Pancreas (tissue), 10 donors: ENCODE results near the gene ZNF677. TPM values are rescaled to one million over a fixed set of nuclear protein-coding genes. Genes with fewer than 3 reads are reported as not detected.
"Not testable (repeated sequence)": the region's sequence is repeated elsewhere in the genome, so short reads cannot be mapped to it uniquely, and the experiment has no call there.

Source experiments
- ATAC-seq, 4 donors: fragments of 200-7000 bp; cut with Tn5 transposase; one replicate each; pipeline versions ENCODE4 v1.8.0 to v1.9.1; 2020; ENCODE audit warnings: mild to moderate bottlenecking in 4 of 4, moderate library complexity in 4 of 4
- DNase-seq, 6 donors: peaks; one replicate each; pipeline ENCODE4 v3.0.0-alpha.2; 2020
- FAIRE-seq: peaks from 2 replicates; lab custom pipeline; 2012; peaks lifted over from hg19 to GRCh38; lab: Jason Lieb, UNC
- H3K27ac ChIP-seq, 4 donors: fragments of 200-600 bp; sonication (generic); 1 replicate in 3 of 4; 2 replicates in 1 of 4; pipeline versions ENCODE4 v1.5.0 to v1.8.0; 2020
- H3K27me3 ChIP-seq, 4 donors: fragments of 200-600 bp; one replicate each; pipeline ENCODE4 v1.8.0; 2021
- H3K36me3 ChIP-seq, 3 donors: fragments of 200-600 bp; sonication (generic) in 1 of 3; one replicate each; pipeline versions ENCODE4 v1.5.0 to v1.8.0; 2020 to 2021
- H3K4me1 ChIP-seq, 3 donors: fragments of 200-600 bp; one replicate each; pipeline ENCODE4 v1.8.0; 2021
- H3K4me3 ChIP-seq, 4 donors: fragments of 200-600 bp; sonication (generic) in 2 of 4; one replicate each; pipeline versions ENCODE4 v1.5.0 to v1.8.0; 2020 to 2021
- H3K9me3 ChIP-seq, 4 donors: fragments of 200-600 bp; one replicate each; pipeline ENCODE4 v1.8.0; 2021
- CTCF ChIP-seq, 4 donors: fragments of 200-600 bp; sonication (generic) in 3 of 4; IDR thresholded peaks; one replicate each; pipeline versions ENCODE4 v1.5.0 to v1.8.0; 2021; ENCODE audit warnings: antibody characterized with exemption in 4 of 4
- WGBS, 2 donors: extraction: QIAGEN DNeasy Blood & Tissue Kit; methylation state at CpG; one replicate each; pipeline ENCODE4 v1.1.7; 2013; 5-methylcytosine and 5-hydroxymethylcytosine counted together
- intact Hi-C, 3 donors: fragments of 100-400 bp; cut with DNase I; formaldehyde crosslinking; loops; one replicate each; pipeline versions ENCODE4 v1.11.1 to v1.14.2; 2022
- polyA plus RNA-seq, 2 donors: library from polyadenylated mRNA; stranded (reverse); fragments of 200-250 nt; gene quantifications; one replicate each; pipeline ENCODE4 v1.2.3, GENCODE V29; 2013
- total RNA-seq, 6 donors: library from RNA; stranded (reverse); fragmentation: NEBNext Ultra II Directional in 4 of 6; extraction: Animal tissue kit (Norgen Biotek cat#: 25700) in 4 of 6; gene quantifications; one replicate each; pipeline versions ENCODE4 v1.2.1 to v1.2.4, GENCODE V29; 2021 to 2023
- donor health status: healthy with polysubstance abuse.
- donor health status: DM: no; HTN: no; CAD: no; lungs with moderate emphysema.
- donor health status: DM: no; HTN: no; CAD: no.
- donor health status: control.
- donor health status: control.
- donor health status: Bipolar disorder and iron deficiency.
- donor health status: DM: yes; HTN: yes; CAD: no.
- donor health status: DM: no; HTN: no; CAD: no.
- donor health status: DM: no; HTN: no; CAD: no.
- donor health status: DM: yes; HTN: yes; CAD: no.

The ZNF677 gene
- total and polyA plus RNA-seq, 8 donors: 2.6 to 9.7 (median 5.0) TPM

GRCh38 chr19:53190253-53190652 is 64.4 kb downstream of the ZNF677 start:
- H3K4me3 ChIP-seq: no peak overlapping the region
- no peaks in the 10 kb centered on the region for H3K9me3 ChIP-seq
- no peaks in the 10 kb centered on the region for H3K36me3 ChIP-seq
- H3K4me1 ChIP-seq: no peaks in the 10 kb centered on the region
- TF ChIP-seq CTCF (IDR thresholded peaks at IDR 0.05): no peak
- H3K27ac ChIP-seq: no peak overlapping the region
- no peak for DNase-seq
- 86 to 87% methylated on average over 3 of the region's 3 CpGs for WGBS, 2 donors
- FAIRE-seq: no peak
- intact Hi-C loops: loop anchor here in 1 of 3 donors (10.0 kb wide), 1 partner anchor 175 kb away; the partner anchor contains the start of gene ZNF525
- H3K27me3 ChIP-seq: no peaks in the 10 kb centered on the region
- ATAC-seq: no peak

GRCh38 chr19:53189691-53190198 is 64.9 kb downstream of the ZNF677 start:
- not testable (repeated sequence) for H3K9me3 ChIP-seq, FAIRE-seq, H3K27me3 ChIP-seq, H3K4me3 ChIP-seq, DNase-seq, H3K4me1 ChIP-seq, H3K36me3 ChIP-seq, H3K27ac ChIP-seq, ATAC-seq
- 77 to 82% methylated on average over 10 to 12 of the region's 16 CpGs for WGBS, 2 donors
- intact Hi-C loops: loop anchor here in 1 of 3 donors (10.0 kb wide), 1 partner anchor 175 kb away; the partner anchor contains the start of gene ZNF525

Other genes starting within 250 kb of the ZNF677 start
- gene ERVV-1, start 241.0 kb downstream of the ZNF677 start, total RNA-seq: not detected
- gene ERVV-1, start 241.0 kb downstream of the ZNF677 start, polyA plus RNA-seq: not detected
- not detected for gene ERVV-2, start 210.1 kb downstream of the ZNF677 start, total RNA-seq
- gene ERVV-2, start 210.1 kb downstream of the ZNF677 start, polyA plus RNA-seq: not detected
- 10 to 100 TPM in 4 of 6 donors, 1 to 10 TPM in 2; 6.4 to 18.7 (median 12.5) TPM for gene ZNF160, start 151.5 kb downstream of the ZNF677 start, total RNA-seq
- 10 to 100 TPM; 14.6 to 21.4 TPM for gene ZNF160, start 151.5 kb downstream of the ZNF677 start, polyA plus RNA-seq
- 1 to 10 TPM; 1.9 to 7.9 (median 4.5) TPM for gene ZNF415, start 122.0 kb downstream of the ZNF677 start, total RNA-seq
- 1 to 10 TPM; 5.5 to 6.3 TPM for gene ZNF415, start 122.0 kb downstream of the ZNF677 start, polyA plus RNA-seq
- gene ZNF347, start 95.8 kb downstream of the ZNF677 start, total RNA-seq: 1 to 10 TPM; 4.0 to 8.6 (median 5.5) TPM
- gene ZNF347, start 95.8 kb downstream of the ZNF677 start, polyA plus RNA-seq: 1 to 10 TPM; 2.8 to 2.9 TPM
- gene ZNF665, start 61.5 kb downstream of the ZNF677 start, total RNA-seq: 1 to 10 TPM; 1.4 to 4.0 (median 1.5) TPM
- gene ZNF665, start 61.5 kb downstream of the ZNF677 start, polyA plus RNA-seq: 1 to 10 TPM; 1.4 to 1.9 TPM
- not detected for gene VN1R2, start 3.4 kb upstream of the ZNF677 start, total RNA-seq
- gene VN1R2, start 3.4 kb upstream of the ZNF677 start, polyA plus RNA-seq: not detected
- not detected for gene VN1R4, start 12.8 kb upstream of the ZNF677 start, total RNA-seq
- gene VN1R4, start 12.8 kb upstream of the ZNF677 start, polyA plus RNA-seq: not detected
- gene ZNF845, start 78.9 kb upstream of the ZNF677 start, total RNA-seq: 1 to 10 TPM; 1.8 to 5.4 (median 2.8) TPM
- gene ZNF845, start 78.9 kb upstream of the ZNF677 start, polyA plus RNA-seq: 1 to 10 TPM; 1.6 to 1.7 TPM
- 10 to 100 TPM in 2 of 6 donors, 1 to 10 TPM in 4; 4.7 to 13.7 (median 7.5) TPM for gene ZNF525, start 110.8 kb upstream of the ZNF677 start, total RNA-seq
- gene ZNF525, start 110.8 kb upstream of the ZNF677 start, polyA plus RNA-seq: 1 to 10 TPM; 4.8 to 6.4 TPM
- gene ZNF765, start 140.3 kb upstream of the ZNF677 start, total RNA-seq: 10 to 100 TPM in 1 of 6 donors, 1 to 10 TPM in 5; 4.9 to 10.1 (median 6.2) TPM
- gene ZNF765, start 140.3 kb upstream of the ZNF677 start, polyA plus RNA-seq: 1 to 10 TPM; 3.5 to 5.1 TPM
- 1 to 10 TPM; 4.8 to 8.6 (median 5.8) TPM for gene ZNF761, start 177.1 kb upstream of the ZNF677 start, total RNA-seq
- 1 to 10 TPM; 7.3 to 7.5 TPM for gene ZNF761, start 177.1 kb upstream of the ZNF677 start, polyA plus RNA-seq
- gene ZNF813, start 212.9 kb upstream of the ZNF677 start, total RNA-seq: 1 to 10 TPM; 1.2 to 4.6 (median 2.6) TPM
- under 1 TPM; 0.68 to 0.94 TPM for gene ZNF813, start 212.9 kb upstream of the ZNF677 start, polyA plus RNA-seq